HG02981 (cell line): ENCODE measurements around the gene TMEM120B.
A peak's percentile ranks its signal among the peaks of the same experiment; 100 is the strongest.
"Not testable (repeated sequence)": the region's sequence is repeated elsewhere in the genome, so short reads cannot be mapped to it uniquely, and the experiment has no call there.

Experiments used
- ATAC-seq: cut with Tn5 transposase; IDR thresholded peaks from one replicate; pipeline ENCODE4 v1.9.1; 2021; ENCODE audit warnings: mild to moderate bottlenecking, moderate library complexity; ENCODE audit not compliant: unreplicated experiment

Gene TMEM120B

GRCh38 chr12:121709064-121709424 is 3.5 kb upstream of the TMEM120B start:
- ATAC-seq, result not testable (repeated sequence)

GRCh38 chr12:121709478-121709961 is 3.0 kb upstream of the TMEM120B start:
- ATAC-seq, result no peak

GRCh38 chr12:121711361-121712189 is 977 bp upstream of the TMEM120B start:
- ATAC-seq, result no peak

GRCh38 chr12:121712190-121712460 is 427 bp upstream of the TMEM120B start:
- ATAC-seq, result peak; percentile 23

- ATAC-seq, result no peak
Measured at GRCh38 chr12:121713257-121713777, 765 bp downstream of the TMEM120B start.

GRCh38 chr12:121713793-121714192 is 1.2 kb downstream of the TMEM120B start:
- ATAC-seq, result no peak

GRCh38 chr12:121715055-121715454 is 2.5 kb downstream of the TMEM120B start:
- ATAC-seq, result not testable (repeated sequence)

GRCh38 chr12:121715862-121716435 is 3.4 kb downstream of the TMEM120B start:
- ATAC-seq, result no peak

- no peak for ATAC-seq
Measured at GRCh38 chr12:121717041-121717699, 4.6 kb downstream of the TMEM120B start.

- no peak for ATAC-seq
Measured at GRCh38 chr12:121718653-121719239, 6.2 kb downstream of the TMEM120B start.

GRCh38 chr12:121719926-121720414 is 7.4 kb downstream of the TMEM120B start:
- no peak for ATAC-seq

GRCh38 chr12:121720762-121721161 is 8.2 kb downstream of the TMEM120B start:
- ATAC-seq, result no peak

- ATAC-seq, result no peak
Measured at GRCh38 chr12:121722511-121722910, 10.0 kb downstream of the TMEM120B start.

- ATAC-seq, result no peak
Measured at GRCh38 chr12:121723200-121723599, 10.6 kb downstream of the TMEM120B start.

GRCh38 chr12:121724925-121725324 is 12.4 kb downstream of the TMEM120B start:
- ATAC-seq, result no peak

- no peak for ATAC-seq
Measured at GRCh38 chr12:121725423-121725822, 12.9 kb downstream of the TMEM120B start.

- ATAC-seq, result no peak
Measured at GRCh38 chr12:121729021-121729420, 16.5 kb downstream of the TMEM120B start.

GRCh38 chr12:121731473-121731872 is 18.9 kb downstream of the TMEM120B start:
- no peak for ATAC-seq

- no peak for ATAC-seq
Measured at GRCh38 chr12:121733849-121734248, 21.3 kb downstream of the TMEM120B start.

GRCh38 chr12:121738340-121738858 is 25.8 kb downstream of the TMEM120B start:
- no peak for ATAC-seq

- no peak for ATAC-seq
Measured at GRCh38 chr12:121740847-121741246, 28.3 kb downstream of the TMEM120B start.
